Muscle layer of colon (tissue), 2 donors: ENCODE data around the gene NUDT13.

Source experiments
- H3K27ac ChIP-seq: one replicate; pipeline ENCODE4 v1.7.0; 2013; ENCODE audit warnings: low read depth, mild to moderate bottlenecking, low read length, moderate library complexity
- H3K27me3 ChIP-seq, 2 donors: one replicate each; pipeline ENCODE4 v1.7.0; 2013; ENCODE audit warnings: low read length in 2 of 2, mild to moderate bottlenecking in 2 of 2; ENCODE audit not compliant: insufficient read depth in 2 of 2, control insufficient read depth in 1 of 2
- H3K36me3 ChIP-seq: one replicate; pipeline ENCODE4 v1.7.0; 2013; ENCODE audit warnings: mild to moderate bottlenecking, low read length; ENCODE audit not compliant: insufficient read depth
- H3K4me1 ChIP-seq: one replicate; pipeline ENCODE4 v1.7.0; 2013; ENCODE audit warnings: mild to moderate bottlenecking, low read length; ENCODE audit not compliant: insufficient read depth
- H3K4me3 ChIP-seq, 2 donors: one replicate each; pipeline ENCODE4 v1.7.0; 2013; ENCODE audit warnings: low read length in 2 of 2, low read depth in 1 of 2, mild to moderate bottlenecking in 1 of 2, moderate library complexity in 1 of 2
- H3K9ac ChIP-seq: one replicate; pipeline ENCODE4 v1.7.0; 2013; ENCODE audit warnings: low read length
- H3K9me3 ChIP-seq: one replicate; pipeline ENCODE4 v1.7.0; 2013; ENCODE audit warnings: mild to moderate bottlenecking, low read length
- donor health status: abdominal sarcoma.
- donor health status: Adenocarcinoma of cecum.

NUDT13 gene

DNA sequence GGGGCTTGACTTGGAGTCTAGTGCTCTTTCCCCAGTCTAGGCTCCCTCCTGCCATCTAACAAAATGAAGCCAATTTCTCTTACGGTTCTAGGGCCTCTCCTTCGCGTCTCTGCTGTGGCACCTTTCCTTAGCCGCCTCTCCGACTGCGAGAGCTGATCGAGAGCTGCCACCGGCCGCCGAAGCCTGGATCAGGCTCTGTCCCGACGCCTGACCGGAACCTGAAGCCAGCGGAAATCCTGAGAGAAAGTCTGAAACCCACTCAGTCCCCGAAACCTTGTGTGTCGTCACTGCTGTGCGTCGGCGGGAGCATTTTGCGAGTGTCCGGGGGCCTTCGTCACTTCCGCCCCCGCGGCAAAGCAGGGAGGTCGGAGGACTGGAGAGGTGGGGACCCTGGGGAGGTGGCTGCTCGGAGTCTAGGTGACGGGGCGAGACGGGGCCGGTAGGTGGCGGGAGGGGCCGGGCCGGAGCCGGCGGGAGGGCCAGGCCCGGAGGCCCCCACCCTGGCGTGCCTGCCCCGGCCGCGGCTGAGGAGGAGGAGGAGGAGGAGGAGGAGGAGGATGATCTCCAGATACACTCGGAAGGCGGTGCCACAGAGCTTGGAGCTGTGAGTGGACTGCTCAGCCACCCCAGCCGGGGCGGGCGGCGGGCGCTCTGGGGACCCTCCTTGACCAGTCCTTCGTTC is 57.7 kb downstream of the NUDT13 start, which contains the start of the genes ECD and FAM149B1:
Gene ECD (minus strand): TSS at position 226 of the 682 bp plus-strand sequence. CDS start 4,071 bp downstream, outside the sequence.
Gene FAM149B1 (plus strand): TSS at position 337 of the 682 bp plus-strand sequence. CDS start 221 bp downstream, at position 558.
- peaks cover 24% of the 10 kb centered on the region for H3K4me1 ChIP-seq

DNA sequence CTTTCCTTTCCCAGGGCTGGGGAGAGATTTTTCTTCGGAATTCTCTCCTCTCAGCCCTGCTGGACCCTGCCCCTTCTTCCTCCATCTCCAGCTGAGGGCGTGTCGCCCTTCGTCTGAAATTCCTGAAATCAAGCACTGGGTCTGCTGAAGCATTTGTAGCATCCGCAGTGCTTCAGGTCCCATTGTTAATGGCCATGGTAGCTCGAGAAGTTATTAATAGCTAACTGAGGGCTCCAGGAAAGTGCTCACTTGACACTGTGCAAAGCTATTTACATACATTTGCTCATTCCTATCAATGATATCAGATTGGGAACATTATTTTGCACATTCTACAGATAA is 58.2 kb downstream of the NUDT13 start:
- Histone ChIP-seq H3K9ac (peak overlapping the region; percentile 91), H3K9me3 (no peaks in the 10 kb centered on the region), H3K4me1 (peaks cover 24% of the 10 kb centered on the region)

More for the DNA sequence above, 57.7 kb downstream of the NUDT13 start, which contains the start of the genes ECD and FAM149B1:
- Histone ChIP-seq H3K27ac (peak within 1 kb of the TSS; percentile 75), H3K9me3 (no peaks in the 10 kb centered on the region), H3K9ac (peak within 1 kb of the TSS; percentile 91), H3K27me3 (no peaks in the 10 kb centered on the region), H3K4me3 (peak within 1 kb of the TSS; percentile 82 to 93), H3K36me3 (peaks cover 7% of the 10 kb centered on the region)

DNA sequence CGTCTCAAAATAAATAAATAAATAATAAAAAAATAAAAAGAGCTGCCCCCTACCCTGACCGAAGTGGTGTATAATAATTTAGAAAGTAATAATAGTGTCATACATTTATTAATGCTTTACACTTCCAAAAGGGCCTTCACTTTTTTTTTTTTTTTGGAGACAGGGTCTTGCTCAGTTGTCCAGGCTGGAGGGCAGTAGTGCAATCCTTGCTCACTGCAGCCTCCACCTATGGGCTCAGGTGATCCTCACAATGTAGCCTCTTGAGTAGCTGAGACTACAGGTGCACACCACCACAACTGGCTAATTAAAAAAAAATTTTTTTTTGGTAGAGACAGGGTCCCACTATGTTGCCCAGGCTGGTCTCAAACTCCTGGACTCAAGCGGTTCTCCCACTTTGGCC is 59.1 kb downstream of the NUDT13 start:
- Histone ChIP-seq H3K27me3 (no peaks in the 10 kb centered on the region), H3K27ac (no peak overlapping the region), H3K4me3 (no peak overlapping the region), H3K4me1 (peaks cover 24% of the 10 kb centered on the region), H3K9me3 (no peaks in the 10 kb centered on the region), H3K36me3 (no peaks in the 10 kb centered on the region), H3K9ac (no peak overlapping the region)

More for the DNA sequence above, 58.2 kb downstream of the NUDT13 start:
- peaks cover 5% of the 10 kb centered on the region for H3K36me3 ChIP-seq
- peak overlapping the region; percentile 82 to 93 for H3K4me3 ChIP-seq
- no peaks in the 10 kb centered on the region for H3K27me3 ChIP-seq
- H3K27ac ChIP-seq = peak overlapping the region; percentile 75

DNA sequence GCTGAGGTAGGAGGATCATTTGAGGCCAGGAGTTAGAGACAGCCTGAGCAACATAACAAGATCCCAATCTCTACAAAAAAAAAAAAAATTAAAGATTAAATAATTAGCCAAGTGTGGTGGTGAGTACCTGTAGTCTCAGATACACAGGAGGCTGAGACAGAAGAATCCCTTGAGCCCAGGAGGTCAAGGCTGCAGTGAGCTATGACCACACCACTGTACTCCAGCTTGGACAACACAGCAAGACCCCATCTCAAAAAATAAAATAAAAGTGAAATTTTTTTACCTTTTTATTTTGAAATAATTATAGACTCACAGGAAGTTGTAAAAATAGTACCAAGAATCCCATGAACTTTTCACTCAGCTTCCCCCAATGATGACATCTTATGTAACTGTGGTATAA is 62.6 kb downstream of the NUDT13 start:
- no peak overlapping the region for H3K9ac ChIP-seq
- no peak overlapping the region for H3K27ac ChIP-seq
- H3K4me3 ChIP-seq = no peak overlapping the region
- peaks cover 7% of the 10 kb centered on the region for H3K36me3 ChIP-seq
- H3K27me3 ChIP-seq = no peaks in the 10 kb centered on the region
- no peaks in the 10 kb centered on the region for H3K9me3 ChIP-seq
- H3K4me1 ChIP-seq = peaks cover 6% of the 10 kb centered on the region

DNA sequence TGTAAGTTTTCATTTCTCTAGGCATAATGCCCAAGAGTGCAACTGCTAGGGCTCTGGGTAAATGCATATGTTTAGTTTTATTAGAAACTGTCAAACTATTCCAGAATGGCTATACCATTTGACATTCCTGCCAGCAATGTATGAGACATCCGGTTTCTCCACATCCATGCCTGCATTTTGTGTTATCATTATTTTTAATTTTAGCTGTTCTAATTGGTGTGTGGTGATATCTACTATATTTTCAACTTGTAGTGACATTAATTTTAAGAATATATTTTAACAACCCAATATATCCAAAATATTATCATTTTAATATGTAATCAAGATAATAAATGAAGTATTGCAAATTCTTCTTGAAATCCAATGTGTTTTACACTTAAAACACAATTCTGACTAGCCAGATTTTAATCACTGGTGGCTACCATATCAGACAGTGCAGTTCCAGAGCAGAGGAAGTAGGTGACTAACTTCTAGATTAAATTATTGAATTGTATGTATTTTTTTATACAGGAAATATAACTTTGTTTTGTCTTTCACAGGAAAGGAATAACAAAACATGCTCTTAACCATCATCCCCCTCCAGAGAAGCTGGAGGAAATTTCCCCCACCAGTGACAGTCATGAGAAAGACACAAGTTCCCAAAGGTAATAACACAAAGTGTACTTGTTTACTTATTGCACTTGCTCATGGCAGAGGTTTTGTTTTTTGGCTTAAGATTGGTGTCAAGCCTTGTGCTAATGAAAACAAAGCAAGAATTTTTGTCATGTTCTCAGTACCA is 64.1 kb downstream of the NUDT13 start:
- H3K4me1 ChIP-seq = no peaks in the 10 kb centered on the region
- no peak overlapping the region for H3K9ac ChIP-seq
- no peaks in the 10 kb centered on the region for H3K27me3 ChIP-seq

More for the DNA sequence above, 64.1 kb downstream of the NUDT13 start:
- no peaks in the 10 kb centered on the region for H3K9me3 ChIP-seq
- H3K36me3 ChIP-seq = peaks cover 7% of the 10 kb centered on the region
- H3K4me3 ChIP-seq = no peak overlapping the region
- H3K27ac ChIP-seq = no peak overlapping the region
